NOMO-1 treated with dmso at 0.1 percent for 144 hours (cell line): ENCODE results near the gene TIMP3.
"Not testable (repeated sequence)": the region's sequence is repeated elsewhere in the genome, so short reads cannot be mapped to it uniquely, and the experiment has no call there.

Experiments
- DNase-seq: peaks from one replicate; lab custom pipeline; 2025; ENCODE audit not compliant: unreplicated experiment; lab: John Stamatoyannopoulos, UW

Gene TIMP3

DNA sequence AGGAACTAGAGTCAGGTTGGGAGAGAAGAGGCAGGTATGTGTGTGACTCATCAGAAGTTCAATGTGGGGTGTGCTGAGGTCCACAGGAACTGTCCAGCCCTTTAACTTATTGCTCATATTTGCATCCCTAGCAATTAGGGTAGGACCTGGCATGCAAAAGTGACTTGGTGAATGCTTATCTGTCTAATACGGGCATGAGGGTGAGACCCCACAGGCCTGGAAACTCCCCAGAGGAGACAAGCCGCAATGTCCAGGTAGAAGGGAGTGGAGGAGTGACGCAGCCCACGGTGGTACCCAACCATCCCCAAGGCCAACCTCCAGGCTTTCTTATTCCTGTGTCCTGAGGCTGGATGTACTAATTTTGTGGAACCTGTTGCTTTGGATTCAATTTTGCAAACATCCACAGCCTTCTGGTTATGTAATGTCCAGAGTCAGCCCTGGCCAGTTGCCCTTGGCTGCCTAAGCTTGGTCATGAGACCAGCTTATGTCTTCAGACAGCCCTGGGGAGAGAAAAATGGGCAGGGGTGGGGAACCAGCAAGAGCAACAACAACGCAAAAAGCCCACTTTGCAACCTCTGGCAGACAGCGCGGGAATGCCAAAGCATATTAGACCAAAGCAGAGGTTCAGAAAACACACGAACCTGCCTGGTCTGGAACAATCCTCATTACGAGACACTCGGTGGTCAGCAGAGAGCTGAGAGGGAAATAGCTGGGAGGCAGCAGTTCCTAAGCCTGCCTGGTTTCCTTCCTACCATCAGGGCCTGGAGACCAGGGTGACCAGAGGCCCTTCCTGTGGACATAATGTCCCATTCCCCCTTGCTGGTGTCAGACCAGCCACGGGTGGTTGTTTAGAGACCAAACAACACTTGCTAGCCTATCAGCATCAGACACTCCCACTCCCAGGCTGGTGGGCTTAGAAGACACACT, 49.3 kb downstream of the TIMP3 start:
- no peak for DNase-seq

DNA sequence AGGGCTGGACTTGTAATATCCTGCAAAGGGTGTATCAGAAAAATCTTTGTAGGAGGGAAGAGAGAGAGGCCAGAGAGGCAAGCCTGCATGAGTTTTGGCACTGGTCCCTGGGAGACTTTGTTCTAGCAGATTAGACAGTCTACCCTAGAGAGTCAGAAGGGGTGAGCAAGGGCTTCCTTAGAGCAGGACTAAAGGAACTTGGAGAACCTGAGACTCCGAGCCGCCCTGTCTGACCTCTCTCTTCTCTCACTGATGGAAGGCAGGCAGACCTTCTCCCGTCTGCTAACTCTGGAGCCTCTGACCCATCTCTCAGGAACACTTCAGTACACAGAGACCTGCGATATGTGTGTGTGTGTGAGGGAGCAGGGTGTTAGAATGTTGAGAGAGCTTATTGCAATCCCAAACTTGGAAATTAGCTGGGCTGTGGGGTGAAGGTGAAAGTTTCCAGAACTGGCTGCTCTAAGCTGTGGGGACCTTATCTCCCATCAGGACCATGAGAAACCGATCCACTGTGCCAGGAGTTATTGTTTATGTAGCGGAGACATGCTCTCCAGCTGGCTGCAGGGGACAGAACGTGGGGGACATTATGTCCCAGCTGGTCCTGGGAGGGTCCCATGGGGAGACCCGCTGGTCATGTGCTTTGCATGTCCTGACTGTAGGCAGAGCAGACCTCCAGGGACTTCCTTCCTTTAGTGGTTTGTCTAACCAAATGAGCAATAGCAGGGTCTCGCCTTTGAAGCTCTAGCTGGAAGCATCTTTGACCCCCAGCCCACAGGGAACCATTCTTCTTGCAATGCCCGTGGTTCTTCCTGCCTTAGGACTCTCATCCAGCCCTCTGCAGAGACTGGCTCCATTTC, 51.1 kb downstream of the TIMP3 start:
- DNase-seq: no peak

DNA sequence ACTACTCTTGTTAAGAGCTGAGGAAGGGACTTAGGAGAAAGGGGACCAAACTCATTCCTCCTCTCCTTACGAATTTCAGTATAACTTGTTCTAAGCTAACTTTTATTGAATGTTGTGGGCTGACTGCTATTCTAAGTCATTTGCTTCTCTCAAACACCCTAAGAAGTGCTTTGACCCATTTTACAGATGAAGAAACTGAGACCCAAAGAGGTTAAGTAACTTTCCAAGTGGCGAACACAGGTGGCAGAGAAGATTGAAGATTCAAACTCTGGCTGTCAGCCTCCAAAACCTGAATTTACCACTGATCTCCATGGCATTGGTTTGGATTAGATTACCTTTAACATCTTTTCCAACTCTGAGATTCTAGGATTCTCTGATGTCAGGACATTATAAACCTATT, 52.2 kb downstream of the TIMP3 start:
- DNase-seq: no peak

DNA sequence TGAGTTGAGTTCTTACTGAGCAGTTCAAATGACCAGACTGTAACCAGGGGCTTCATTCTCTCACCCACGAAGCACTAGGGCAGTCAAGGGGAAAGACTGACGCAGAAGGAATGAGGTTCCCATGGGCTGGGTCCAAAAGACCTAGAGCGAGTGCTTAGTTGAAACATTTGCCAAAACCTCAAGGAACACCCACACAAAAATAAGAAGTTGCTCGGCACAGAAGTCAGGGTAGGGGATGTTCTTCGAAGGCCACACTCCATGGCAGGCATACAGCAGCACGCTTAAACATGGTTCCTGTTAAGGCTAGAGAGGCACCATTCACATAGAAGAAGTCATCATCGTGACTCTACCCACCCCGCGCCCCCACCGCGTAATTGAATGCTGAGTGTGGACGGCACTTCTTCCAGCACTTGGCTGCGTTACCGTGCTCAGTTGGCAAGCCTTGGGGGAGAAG, 52.9 kb downstream of the TIMP3 start:
- no peak for DNase-seq

DNA sequence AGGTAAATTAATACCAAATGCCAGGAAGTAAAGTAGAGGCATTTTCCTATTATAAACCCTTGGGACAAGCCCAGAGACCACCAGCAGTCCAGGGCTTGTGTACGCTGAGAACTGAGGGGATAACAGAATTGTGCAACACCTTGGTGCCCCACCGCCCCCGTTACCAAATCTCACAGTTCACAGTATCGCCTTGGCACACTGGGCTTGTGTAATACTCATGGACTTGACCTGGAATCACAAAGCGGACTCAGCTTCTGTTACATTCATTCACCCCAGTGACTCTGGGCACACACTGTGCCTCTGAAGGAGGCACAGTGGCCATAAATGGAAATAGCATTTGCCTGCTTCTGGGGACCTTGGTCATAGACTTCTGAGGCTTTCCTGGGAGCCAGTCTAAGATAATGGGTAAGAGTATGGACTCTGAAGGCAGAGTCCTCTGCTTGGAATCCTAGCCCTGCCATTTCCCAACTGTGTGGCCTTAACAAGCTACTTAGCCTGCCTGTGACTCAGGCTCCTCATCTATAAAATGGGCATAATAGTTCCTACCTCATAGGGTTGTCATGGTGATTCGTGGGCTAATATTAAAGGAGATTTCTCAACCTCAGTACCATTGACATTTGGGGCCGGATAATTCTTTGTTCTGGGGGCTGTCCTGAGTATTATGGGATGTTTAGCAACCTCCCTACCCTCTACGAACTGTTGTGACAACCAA, 53.7 kb downstream of the TIMP3 start:
- DNase-seq: no peak

DNA sequence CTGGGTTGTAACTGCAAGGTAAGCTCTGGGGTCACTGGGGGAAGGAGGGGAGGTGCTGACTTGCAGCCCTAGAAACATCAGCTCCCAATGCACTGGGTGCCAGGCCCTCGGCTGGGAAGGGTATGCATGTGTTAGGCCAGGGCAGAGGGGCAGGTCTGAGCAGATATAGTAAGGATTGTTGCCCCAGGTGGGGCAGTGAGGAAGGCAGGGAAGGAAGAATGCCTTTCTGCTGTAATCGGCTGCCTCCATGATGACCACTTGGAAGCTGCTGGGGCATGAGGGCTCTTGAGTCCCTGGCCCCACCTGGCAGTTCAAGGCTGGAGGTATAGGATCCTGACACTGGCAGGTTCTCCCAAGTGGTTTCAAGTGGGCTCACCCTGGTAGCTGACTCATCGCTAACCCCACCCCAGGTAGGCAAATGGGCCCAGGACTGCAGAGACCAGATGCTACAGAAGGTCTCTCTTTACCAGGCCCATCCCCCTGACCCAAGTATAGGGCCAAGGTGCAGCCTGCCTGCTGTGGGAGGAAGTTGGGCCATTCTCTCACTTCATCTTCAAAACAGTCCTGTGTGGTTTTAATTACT, 56.7 kb downstream of the TIMP3 start:
- no peak for DNase-seq

DNA sequence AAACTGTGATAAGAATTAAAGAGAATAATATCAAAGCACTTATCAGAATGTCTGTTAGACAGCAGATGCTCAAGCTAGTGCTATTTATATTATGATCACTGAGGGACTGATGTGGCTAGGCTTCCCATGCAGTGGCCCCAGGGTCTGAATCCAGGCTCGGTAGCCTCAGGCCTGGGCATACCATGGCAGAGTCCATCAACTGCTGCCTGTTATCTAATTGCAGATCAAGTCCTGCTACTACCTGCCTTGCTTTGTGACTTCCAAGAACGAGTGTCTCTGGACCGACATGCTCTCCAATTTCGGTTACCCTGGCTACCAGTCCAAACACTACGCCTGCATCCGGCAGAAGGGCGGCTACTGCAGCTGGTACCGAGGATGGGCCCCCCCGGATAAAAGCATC, 57.5 kb downstream of the TIMP3 start:
- DNase-seq: no peak

DNA sequence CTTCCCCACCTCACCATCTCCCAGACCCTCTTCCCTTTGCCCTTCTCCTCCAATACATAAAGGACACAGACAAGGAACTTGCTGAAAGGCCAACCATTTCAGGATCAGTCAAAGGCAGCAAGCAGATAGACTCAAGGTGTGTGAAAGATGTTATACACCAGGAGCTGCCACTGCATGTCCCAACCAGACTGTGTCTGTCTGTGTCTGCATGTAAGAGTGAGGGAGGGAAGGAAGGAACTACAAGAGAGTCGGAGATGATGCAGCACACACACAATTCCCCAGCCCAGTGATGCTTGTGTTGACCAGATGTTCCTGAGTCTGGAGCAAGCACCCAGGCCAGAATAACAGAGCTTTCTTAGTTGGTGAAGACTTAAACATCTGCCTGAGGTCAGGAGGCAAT, 58.2 kb downstream of the TIMP3 start:
- no peak for DNase-seq

DNA sequence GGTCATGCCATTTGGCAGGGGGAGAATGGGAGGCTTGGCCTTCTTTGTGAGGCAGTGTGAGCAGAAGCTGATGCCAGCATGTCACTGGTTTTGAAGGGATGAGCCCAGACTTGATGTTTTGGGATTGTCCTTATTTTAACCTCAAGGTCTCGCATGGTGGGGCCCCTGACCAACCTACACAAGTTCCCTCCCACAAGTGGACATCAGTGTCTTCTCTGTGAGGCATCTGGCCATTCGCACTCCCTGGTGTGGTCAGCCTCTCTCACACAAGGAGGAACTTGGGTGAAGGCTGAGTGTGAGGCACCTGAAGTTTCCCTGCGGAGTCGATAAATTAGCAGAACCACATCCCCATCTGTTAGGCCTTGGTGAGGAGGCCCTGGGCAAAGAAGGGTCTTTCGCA, 59.8 kb downstream of the TIMP3 start:
- DNase-seq: no peak

DNA sequence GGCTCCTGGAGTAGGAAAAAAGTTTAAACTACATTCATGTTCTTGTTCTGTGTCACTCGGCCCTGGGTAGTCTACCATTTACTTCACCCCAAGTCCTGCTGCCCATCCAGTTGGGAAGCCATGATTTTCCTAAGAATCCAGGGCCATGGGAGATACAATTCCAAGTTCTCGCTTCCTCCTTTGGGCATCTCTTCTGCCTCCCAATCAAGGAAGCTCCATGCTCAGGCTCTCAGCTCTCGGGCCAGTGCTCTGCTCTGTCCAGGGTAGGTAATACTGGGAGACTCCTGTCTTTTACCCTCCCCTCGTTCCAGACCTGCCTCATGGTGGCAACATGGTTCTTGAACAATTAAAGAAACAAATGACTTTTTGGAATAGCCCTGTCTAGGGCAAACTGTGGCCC, 60.6 kb downstream of the TIMP3 start:
- DNase-seq: no peak

DNA sequence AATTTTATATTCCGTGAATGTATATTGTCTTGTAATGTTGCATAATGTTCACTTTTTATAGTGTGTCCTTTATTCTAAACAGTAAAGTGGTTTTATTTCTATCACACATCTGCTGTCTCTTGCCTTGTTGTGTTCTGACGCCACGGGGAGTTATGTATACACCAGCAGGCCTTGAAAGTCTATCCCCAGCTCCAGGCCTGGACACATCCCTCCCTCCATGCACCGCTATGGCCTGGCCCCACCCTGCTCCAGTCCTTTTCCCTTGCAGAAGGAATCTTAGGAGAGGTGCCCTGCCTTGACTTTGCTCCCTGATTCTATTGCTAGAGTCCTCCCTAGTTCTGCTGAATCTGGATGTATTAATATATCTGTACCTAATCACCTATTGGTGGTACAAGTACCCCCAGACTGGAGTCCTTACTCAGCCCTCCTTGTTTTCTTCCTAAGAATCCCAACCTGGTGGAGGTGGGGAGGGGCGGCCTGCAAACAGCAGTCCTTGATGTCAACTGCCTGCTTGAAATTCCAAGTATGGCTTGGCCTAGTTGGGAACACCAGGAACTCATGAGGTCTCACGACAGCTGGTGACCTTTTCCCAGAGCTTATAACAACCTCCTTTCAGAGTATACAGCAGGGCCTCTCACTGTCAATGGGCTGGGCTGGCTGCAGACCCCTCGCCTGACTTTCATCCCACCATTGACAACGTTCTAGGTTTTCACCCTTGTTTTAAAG, 61.6 kb downstream of the TIMP3 start:
- DNase-seq: no peak

DNA sequence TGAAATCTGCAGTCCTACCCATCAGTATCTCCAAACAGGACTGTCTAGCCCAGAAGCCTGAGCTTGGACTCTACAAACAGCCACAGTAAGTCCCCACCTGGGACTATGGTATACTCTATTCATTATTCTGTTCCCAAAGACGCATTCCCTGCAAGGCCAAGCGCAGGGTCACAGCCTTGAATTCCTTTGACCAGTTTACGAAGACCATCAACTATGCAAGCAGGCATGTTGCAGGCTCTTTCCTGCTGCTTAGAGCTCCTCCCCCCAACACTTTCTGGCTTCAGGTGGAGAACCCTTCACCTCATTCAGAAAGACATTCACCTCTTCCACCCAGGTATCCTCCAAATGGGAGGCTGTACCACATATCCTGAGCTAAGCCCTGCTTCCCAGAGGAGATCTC, 62.5 kb downstream of the TIMP3 start:
- DNase-seq: no peak

DNA sequence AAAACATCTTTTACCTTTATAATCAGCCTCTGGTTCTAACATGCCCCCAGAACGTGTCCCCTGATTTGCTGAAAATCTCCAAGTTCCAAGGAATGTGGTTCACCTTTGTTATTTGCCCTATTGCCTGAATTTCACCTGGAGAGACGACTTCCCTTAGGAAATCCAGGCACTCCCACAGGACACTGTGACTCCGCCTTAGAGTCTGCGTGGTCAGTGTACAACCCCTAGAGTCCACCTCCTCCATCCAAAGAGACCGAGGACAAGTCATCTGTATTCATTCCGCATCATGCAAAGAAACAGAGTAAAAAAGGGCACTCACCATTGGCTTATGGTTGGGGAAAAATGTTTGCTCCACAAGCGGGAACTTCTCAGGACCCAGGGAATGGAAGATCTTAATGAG, 63.1 kb downstream of the TIMP3 start:
- no peak for DNase-seq

DNA sequence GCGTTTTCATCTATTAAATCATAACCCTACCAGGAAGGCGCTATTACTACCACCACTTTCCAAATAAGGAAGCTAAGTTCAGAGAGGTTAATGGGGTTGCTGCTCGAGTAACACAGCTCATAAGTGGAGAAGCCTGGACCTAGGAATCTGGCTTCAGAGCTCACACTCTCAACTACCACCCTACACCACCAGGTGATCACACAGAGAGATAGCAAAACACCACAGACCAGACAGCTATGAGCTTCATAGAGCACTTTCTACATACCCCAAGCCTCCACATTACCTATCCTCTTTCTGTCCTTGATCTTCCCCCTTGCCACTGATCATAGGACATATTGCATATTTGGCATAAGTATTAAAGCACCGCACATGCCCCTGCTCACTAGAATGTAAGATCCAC, 65.4 kb downstream of the TIMP3 start:
- no peak for DNase-seq

DNA sequence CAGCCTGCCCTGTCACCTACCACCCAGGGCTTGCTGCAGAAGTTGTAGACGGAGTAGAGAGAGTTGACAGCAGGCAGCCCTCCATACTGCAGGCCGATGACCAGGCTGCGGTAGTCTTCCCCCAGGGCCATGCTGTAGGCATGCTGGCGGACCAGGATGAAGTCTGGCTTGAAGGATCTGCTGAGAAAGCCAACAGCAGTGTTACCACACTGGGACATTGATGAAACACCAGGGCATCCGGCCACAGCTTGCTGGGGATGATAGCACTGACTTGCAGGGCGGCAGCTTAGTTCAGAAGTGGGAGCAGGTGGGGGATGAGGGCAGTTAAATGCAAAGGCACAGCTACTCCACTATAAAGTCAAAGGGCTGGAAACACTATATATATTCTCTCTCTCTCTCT, 67.4 kb downstream of the TIMP3 start:
- no peak for DNase-seq

DNA sequence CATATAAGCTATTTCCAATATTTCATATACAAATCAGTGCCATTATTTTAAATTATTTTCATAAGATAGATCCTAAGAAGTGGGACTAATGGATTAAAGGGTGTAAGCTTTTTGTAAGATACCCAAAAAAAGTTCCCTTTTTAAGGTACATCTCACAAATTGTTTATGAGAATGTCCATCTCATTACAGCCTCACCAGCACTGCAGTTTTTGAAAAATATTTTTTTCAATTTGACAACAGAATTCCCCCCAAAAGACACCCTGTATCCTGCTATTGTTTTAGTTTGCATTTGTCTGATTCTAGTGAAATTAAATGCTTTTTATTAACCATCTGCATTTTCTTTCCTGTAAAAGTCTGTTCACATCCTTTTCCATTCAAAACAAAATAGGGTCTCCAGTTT, 69.0 kb downstream of the TIMP3 start:
- DNase-seq: no peak

DNA sequence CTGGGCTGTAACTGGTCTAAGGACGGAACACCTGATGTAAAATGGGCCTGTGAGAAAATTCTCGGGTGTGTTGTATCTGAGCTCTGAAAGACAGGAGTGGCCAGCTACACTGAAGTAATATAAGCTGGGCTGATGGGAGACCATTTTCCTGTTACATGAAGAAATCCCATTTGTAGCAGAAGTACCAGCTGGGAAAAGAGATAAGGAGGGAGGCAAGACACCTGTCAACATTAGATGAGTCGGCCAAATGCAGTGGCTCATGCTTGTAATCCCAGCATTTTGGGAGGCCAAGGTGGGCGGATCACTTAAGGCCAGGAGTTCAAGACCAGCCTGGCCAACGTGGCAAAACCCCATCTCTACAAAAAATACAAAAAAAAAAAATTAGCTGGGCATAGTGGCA, 72.1 kb downstream of the TIMP3 start:
- not testable (repeated sequence) for DNase-seq

DNA sequence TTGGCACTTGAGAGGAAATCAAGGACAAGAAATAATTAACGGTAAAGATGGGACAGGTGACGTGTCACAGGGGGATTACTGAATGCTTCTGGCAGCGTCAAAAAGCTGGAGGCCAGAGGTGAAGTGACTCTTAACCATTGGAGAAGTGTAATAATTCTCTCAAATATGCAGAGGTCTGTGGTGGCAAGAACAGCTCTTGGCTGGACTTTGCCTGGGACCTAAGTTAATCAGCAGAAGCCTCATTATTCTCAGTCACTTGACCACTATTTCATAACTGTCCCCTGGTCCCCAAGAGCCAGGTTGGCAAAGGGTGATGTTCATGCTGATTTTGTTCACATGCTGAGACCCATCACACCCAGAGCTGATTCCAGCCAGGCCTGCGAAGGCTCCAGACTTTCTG, 72.9 kb downstream of the TIMP3 start:
- DNase-seq: no peak

DNA sequence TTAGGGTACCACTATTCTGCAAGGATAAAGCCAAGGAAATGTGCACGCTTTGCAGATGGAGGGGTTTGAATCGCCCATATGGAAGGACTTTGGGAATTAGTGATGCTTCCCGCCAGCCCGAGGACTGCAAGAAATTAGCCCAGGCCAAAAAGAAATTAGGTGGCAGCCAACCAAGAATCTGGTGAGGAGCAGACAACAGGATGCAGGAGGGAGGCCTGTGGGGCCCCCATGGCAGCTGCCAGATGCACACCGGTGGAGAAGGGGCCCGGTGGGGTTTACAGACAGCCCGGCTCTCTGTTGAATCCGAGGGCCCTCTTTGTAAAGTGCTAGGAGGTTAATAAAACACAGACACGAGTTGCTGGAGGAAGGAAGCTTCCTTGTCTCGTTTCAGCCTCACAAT, 73.5 kb downstream of the TIMP3 start:
- no peak for DNase-seq

DNA sequence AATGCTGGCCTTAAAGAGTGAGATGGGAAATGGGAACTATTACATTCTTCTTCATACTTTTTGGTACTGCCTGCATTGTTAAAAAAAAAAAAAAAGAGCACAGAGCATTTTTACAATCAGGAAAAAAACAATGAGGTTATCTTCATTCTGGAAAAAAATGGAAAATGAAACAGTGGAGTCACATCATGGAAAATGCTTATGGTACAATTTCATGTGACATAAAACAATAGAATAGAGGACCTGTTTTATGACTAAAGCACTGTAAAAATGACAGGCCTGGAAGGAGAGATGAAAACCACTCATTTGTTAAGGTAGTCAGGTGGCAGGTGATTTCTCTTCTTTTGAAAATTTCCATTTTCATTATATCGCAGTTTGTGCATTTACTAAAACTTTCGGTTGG, 75.0 kb downstream of the TIMP3 start:
- no peak for DNase-seq
